A673 (cell line): ENCODE results near the gene MSI2. TPM values are rescaled to one million over a fixed set of nuclear protein-coding genes. Genes with fewer than 3 reads are reported as not detected.

ENCODE experiments used
- BruUV-seq: library from RNA; stranded (reverse); fragments of 400-500 nt; replicated peaks from 2 replicates; lab custom pipeline; 2021; lab: Mats Ljungman, UMichigan
- CTCF ChIA-PET: fragments of 300-600 bp; sonication (Branson Sonifier 250); formaldehyde crosslinking; loops from one replicate; lab custom pipeline; 2022; ENCODE audit warnings: antibody characterized with exemption; lab: Charles Lee
- POLR2A ChIA-PET: fragments of 300-600 bp; sonication (Branson Sonifier 250); formaldehyde crosslinking; loops from one replicate; lab custom pipeline; 2022; ENCODE audit warnings: antibody characterized with exemption; ENCODE audit not compliant: low non-redundant PET; lab: Charles Lee
- DNase-seq: peaks from one replicate; pipeline ENCODE4 v3.0.0-alpha.2; 2015; ENCODE audit warnings: low spot score
- H3K27ac ChIP-seq: fragments of 200-600 bp; sonication (generic); 2 replicates; pipeline ENCODE4 v1.5.1; 2016; ENCODE audit warnings: mixed run types, low read depth, mild to moderate bottlenecking, mixed read lengths, antibody characterized with exemption, low read length; ENCODE audit not compliant: poor library complexity, severe bottlenecking
- H3K27me3 ChIP-seq: fragments of 200-600 bp; sonication (generic); replicated peaks from 2 replicates; pipeline ENCODE4 v1.6.1; 2017; ENCODE audit warnings: mixed run types, low read depth, mild to moderate bottlenecking, mixed read lengths, antibody characterized with exemption, low read length; ENCODE audit not compliant: insufficient read depth, poor library complexity
- H3K36me3 ChIP-seq: fragments of 200-600 bp; sonication (generic); 2 replicates; pipeline ENCODE4 v1.6.1; 2016; ENCODE audit warnings: mixed run types, mild to moderate bottlenecking, mixed read lengths, antibody characterized with exemption, low read length; ENCODE audit not compliant: insufficient read depth, poor library complexity, severe bottlenecking
- H3K4me1 ChIP-seq: fragments of 200-600 bp; sonication (generic); 2 replicates; pipeline ENCODE4 v1.6.1; 2017; ENCODE audit warnings: mixed run types, mild to moderate bottlenecking, mixed read lengths, antibody characterized with exemption, low read length; ENCODE audit not compliant: insufficient read depth, poor library complexity, severe bottlenecking
- H3K4me3 ChIP-seq: fragments of 200-600 bp; sonication (generic); 2 replicates; pipeline ENCODE4 v1.5.1; 2016; ENCODE audit warnings: low read depth, mixed run types, mild to moderate bottlenecking, mixed read lengths, low read length; ENCODE audit not compliant: poor library complexity, severe bottlenecking
- H3K9me3 ChIP-seq: fragments of 200-600 bp; sonication (generic); 2 replicates; pipeline ENCODE4 v1.6.1; 2016; ENCODE audit warnings: mixed run types, low read depth, mild to moderate bottlenecking, mixed read lengths, antibody characterized with exemption, low read length; ENCODE audit not compliant: poor library complexity, severe bottlenecking
- EZH2 ChIP-seq: fragments of 200-600 bp; sonication (generic); IDR thresholded peaks from 2 replicates; pipeline ENCODE4 v1.6.1; 2017; ENCODE audit warnings: borderline replicate concordance, low read depth, mild to moderate bottlenecking, mixed read lengths, antibody characterized with exemption, low read length; ENCODE audit not compliant: poor library complexity, severe bottlenecking
- intact Hi-C: fragments of 100-400 bp; cut with micrococcal nuclease; formaldehyde crosslinking; loops from one replicate; pipeline ENCODE4 v1.10.0; 2022; ENCODE audit not compliant: unreplicated experiment
- total RNA-seq: library from RNA; stranded (reverse); gene quantifications from 2 replicates; pipeline ENCODE4 v1.2.3, GENCODE V29; 2021
- TF ChIP-seq, protein P1 (sequence below): fragments of 300-800, 200-600 bp; sonication (generic); conservative IDR thresholded peaks from 2 replicates; pipeline ENCODE4 v1.5.1; 2017; ENCODE audit warnings: low read depth, mild to moderate bottlenecking, antibody characterized with exemption, low read length, moderate library complexity, mixed read lengths

Gene MSI2
- total RNA-seq, 1 experiment from 2014 or later: 108 TPM

- CTCF ChIA-PET: interaction anchor here (0.5 to 1.0 kb wide), 3 partner anchors 431 to 563 kb away, joined by 3 to 6 read pairs (median 3); no protein-coding TSS in a partner anchor
- H3K9me3 ChIP-seq: no peaks in the 10 kb centered on the region
- intact Hi-C loops: no loop called here
- POLR2A ChIA-PET: no interaction called here
- BruUV-seq: no TSS peak
- no peak for DNase-seq
- TF ChIP-seq, protein P1, sequence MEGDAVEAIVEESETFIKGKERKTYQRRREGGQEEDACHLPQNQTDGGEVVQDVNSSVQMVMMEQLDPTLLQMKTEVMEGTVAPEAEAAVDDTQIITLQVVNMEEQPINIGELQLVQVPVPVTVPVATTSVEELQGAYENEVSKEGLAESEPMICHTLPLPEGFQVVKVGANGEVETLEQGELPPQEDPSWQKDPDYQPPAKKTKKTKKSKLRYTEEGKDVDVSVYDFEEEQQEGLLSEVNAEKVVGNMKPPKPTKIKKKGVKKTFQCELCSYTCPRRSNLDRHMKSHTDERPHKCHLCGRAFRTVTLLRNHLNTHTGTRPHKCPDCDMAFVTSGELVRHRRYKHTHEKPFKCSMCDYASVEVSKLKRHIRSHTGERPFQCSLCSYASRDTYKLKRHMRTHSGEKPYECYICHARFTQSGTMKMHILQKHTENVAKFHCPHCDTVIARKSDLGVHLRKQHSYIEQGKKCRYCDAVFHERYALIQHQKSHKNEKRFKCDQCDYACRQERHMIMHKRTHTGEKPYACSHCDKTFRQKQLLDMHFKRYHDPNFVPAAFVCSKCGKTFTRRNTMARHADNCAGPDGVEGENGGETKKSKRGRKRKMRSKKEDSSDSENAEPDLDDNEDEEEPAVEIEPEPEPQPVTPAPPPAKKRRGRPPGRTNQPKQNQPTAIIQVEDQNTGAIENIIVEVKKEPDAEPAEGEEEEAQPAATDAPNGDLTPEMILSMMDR: no peak
- no peak for TF ChIP-seq EZH2
- no peaks in the 10 kb centered on the region for H3K27me3 ChIP-seq
- peaks cover 5% of the 10 kb centered on the region for H3K4me1 ChIP-seq
- no peak overlapping the region for H3K27ac ChIP-seq
- H3K4me3 ChIP-seq: no peak overlapping the region
- no peaks in the 10 kb centered on the region for H3K36me3 ChIP-seq
Measured at GRCh38 chr17:57675427-57676387, 419.4 kb downstream of the MSI2 start.

DNA sequence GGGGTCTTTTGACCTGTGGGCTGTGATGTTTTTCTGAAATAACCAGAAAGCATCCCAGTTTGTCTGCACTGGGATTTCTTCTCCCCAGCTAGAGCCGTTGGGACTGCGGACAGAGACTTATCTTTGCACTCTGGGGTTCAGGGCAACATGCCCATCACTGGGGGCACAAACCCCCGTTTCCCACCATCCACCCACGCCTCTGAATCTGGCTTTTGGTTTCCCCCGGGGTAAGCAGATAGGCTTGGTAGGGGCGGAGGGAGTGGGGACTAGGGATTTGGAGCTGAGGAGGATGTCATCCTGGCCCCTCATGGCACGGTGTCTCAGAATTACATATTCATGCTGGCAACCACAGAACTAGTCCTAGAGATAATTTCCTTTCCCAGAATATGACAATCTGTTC, 420.2 kb downstream of the MSI2 start:
- Histone ChIP-seq H3K9me3 (no peaks in the 10 kb centered on the region), H3K36me3 (no peaks in the 10 kb centered on the region), H3K27me3 (no peaks in the 10 kb centered on the region), H3K4me1 (peaks cover 5% of the 10 kb centered on the region), H3K4me3 (no peak overlapping the region), H3K27ac (no peak overlapping the region)
- no TSS peak for BruUV-seq
- DNase-seq: no peak
- intact Hi-C loops: no loop called here
- TF ChIP-seq, protein P1: no peak
- TF ChIP-seq EZH2: no peak
- ChIA-PET POLR2A (no interaction called here), CTCF (interaction anchor here (0.6 kb wide), 1 partner anchor 432 kb away, joined by 3 read pairs; no protein-coding TSS in a partner anchor)

- BruUV-seq: no TSS peak
- no peaks in the 10 kb centered on the region for H3K9me3 ChIP-seq
- DNase-seq: no peak
- POLR2A ChIA-PET: no interaction called here
- H3K27ac ChIP-seq: no peak overlapping the region
- H3K4me1 ChIP-seq: no peaks in the 10 kb centered on the region
- no peaks in the 10 kb centered on the region for H3K36me3 ChIP-seq
- CTCF ChIA-PET: interaction anchor here (0.6 kb wide), 1 partner anchor 60 kb away, joined by 3 read pairs; no protein-coding TSS in a partner anchor
- H3K27me3 ChIP-seq: no peaks in the 10 kb centered on the region
- H3K4me3 ChIP-seq: no peak overlapping the region
- TF ChIP-seq EZH2: no peak
- TF ChIP-seq, protein P1: no peak
- intact Hi-C loops: no loop called here
Measured at GRCh38 chr17:57677301-57677700, 421.0 kb downstream of the MSI2 start.
